HG03108 (cell line): ENCODE data around the gene SLC37A4.
"Not testable (repeated sequence)": the region's sequence is repeated elsewhere in the genome, so short reads cannot be mapped to it uniquely, and the experiment has no call there.

ENCODE experiments used
- ATAC-seq: cut with Tn5 transposase; IDR thresholded peaks from one replicate; pipeline ENCODE4 v1.9.1; 2021; ENCODE audit warnings: moderate library complexity; ENCODE audit not compliant: unreplicated experiment

Gene SLC37A4

DNA sequence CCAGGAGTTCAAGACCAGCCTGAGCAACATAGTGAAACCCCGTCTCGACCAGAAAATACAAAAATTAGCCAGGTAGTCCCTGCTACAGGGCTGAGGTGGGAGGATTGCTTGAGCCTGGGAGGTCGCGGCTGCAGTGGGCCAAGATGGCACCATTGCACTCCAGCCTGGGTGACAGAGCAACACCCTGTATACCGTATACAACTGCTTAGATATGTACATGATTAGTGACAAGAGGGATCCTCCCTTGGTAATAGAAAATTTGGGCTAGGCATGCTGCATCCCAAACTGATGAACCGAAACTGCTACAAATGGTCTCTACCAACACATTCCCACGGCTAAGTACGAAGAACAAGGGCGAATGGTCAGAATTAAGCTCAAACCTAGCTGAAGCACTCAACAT lies 12.2 kb upstream of the SLC37A4 start:
- no peak for ATAC-seq

- ATAC-seq, result no peak
Measured at GRCh38 chr11:119041821-119042514, 11.3 kb upstream of the SLC37A4 start.

- not testable (repeated sequence) for ATAC-seq
Measured at GRCh38 chr11:119039471-119039870, 8.8 kb upstream of the SLC37A4 start.

- ATAC-seq, result no peak
Measured at GRCh38 chr11:119038884-119039283, 8.2 kb upstream of the SLC37A4 start.

DNA sequence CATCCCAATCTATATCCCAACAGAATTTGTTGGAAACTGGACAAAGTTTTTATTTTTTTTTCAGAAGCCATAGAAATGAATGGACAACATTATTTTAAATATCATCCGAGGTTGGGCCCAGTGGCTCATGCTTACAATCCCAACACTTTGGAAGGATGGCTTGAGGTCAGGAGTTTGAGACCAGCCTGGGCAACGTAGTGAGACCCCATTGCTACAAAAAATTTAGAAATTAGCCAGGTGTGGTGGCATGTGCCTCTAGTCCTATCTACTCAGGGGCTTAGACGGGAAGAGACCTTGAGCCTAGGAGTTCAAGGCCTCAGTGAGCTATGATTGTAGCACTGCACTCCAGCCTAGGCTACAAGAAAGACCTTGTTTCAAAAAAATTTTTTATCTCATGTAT lies 4.1 kb upstream of the SLC37A4 start:
- ATAC-seq, result no peak

- not testable (repeated sequence) for ATAC-seq
Measured at GRCh38 chr11:119033421-119033820, 2.7 kb upstream of the SLC37A4 start.

- no peak for ATAC-seq
Measured at GRCh38 chr11:119031912-119032280, 1.2 kb upstream of the SLC37A4 start.

GRCh38 chr11:119030029-119030328 lies 698 bp downstream of the SLC37A4 start:
- ATAC-seq, result peak; percentile 14

GRCh38 chr11:119029340-119030028 lies 1.2 kb downstream of the SLC37A4 start:
- ATAC-seq, result no peak

- ATAC-seq, result no peak
Measured at GRCh38 chr11:119029069-119029339, 1.7 kb downstream of the SLC37A4 start.

- ATAC-seq, result no peak
Measured at GRCh38 chr11:119028346-119029068, 2.2 kb downstream of the SLC37A4 start.

DNA sequence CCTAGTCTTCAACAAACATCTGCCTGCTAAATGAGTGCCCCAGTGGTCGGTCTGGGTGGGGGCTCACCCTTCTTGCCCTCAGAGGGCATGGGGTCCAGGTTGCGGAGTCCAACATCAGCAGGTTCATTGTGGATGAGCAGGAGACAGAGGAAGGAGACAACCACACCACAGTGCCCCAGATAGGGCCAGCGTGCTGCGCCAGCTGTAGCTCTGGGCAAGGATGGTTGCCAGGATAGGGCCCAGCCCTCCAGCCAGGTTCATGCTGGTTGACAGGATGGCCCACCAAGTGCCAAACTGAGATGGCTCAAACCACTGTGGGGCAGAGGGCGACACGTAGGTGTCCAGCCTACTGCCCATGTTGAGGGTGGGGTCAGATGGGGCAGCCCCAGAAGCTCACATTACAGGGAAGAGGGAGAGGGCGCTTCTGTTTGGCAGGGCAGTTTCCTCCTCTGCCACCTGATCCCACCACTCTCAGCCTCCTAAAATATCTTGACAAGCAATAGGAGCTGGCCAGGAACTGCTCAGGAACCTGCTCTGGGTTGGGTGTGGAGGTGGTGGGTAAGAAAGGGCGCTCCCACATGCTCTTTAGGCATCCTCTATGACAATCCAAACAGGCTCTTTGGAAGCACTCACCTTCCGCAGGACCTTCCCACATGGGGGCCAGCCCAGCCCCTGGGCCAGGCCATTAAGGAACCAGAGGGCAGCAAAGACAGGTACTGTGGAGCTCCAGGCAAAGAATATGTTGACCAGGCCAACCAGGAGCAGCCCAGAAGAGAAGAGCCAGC lies 2.9 kb downstream of the SLC37A4 start:
- ATAC-seq, result no peak

- no peak for ATAC-seq
Measured at GRCh38 chr11:119026970-119027369, 3.7 kb downstream of the SLC37A4 start.

- ATAC-seq, result no peak
Measured at GRCh38 chr11:119025978-119026766, 4.5 kb downstream of the SLC37A4 start.

GRCh38 chr11:119025541-119025940 lies 5.1 kb downstream of the SLC37A4 start:
- ATAC-seq, result no peak

GRCh38 chr11:119025099-119025473 lies 5.6 kb downstream of the SLC37A4 start:
- ATAC-seq, result no peak

- no peak for ATAC-seq
Measured at GRCh38 chr11:119024430-119025098, 6.1 kb downstream of the SLC37A4 start.

DNA sequence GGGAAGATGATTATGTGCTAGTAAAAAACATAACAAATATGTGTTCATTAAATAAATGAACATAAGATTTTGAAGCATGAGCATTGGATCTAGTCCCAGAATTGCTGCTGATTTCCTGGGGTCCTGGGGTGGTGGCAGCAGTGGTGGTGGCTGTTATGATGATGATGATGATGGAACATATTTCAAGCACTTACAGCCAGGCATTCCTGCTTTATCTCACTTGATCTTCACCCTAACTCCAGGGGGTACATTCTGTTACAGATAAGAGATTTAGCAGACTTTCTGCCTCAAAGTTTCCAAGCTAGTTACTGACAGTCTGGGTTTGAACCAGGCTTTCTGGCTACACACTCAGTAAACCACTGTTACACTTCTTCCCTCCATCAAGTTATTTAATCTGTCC lies 6.9 kb downstream of the SLC37A4 start:
- no peak for ATAC-seq

DNA sequence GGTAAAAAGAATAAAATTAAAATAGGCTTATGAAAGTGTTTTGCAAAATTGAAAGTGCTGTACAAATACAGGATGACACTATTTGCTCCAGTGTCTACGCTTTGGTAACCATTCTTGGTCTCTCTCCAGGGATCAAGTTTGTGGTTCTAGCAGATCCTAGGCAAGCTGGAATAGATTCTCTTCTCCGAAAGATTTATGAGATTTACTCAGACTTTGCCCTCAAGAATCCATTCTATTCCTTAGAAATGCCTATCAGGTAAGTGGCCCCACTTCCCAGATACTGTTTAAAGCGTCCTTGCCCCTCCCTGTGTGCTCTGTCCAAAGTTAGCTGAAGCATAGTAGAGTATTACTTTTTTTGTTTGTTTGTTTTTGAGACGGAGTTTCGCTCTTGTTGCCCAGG lies 9.0 kb downstream of the SLC37A4 start:
- ATAC-seq, result no peak

DNA sequence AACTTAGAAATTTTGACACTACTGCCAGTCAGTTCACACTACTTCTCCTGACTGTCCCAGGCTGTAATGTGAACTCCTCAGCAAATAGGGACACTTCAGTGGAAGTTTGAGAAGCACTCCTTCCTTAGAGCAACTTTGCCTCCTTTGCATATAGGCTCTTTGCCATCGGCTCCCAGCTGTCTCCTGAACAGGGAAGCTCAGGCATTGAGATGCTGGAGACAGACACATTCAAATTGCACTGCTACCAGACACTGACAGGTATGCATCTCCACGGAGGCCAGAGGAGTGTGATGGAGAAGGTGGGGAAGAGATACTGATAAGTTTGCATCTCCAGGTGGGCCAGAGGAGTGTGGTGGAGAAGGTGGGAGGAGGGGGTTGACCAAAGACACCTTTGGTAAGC lies 10.7 kb downstream of the SLC37A4 start:
- ATAC-seq, result no peak
